Activated CD8-positive, alpha-beta memory T cell treated with anti-CD3 and anti-CD28 coated beads for 36 hours (primary cell): ENCODE measurements around the gene CCDC178. TPM values are rescaled to one million over a fixed set of nuclear protein-coding genes. Genes with fewer than 3 reads are reported as not detected.
"Not testable (repeated sequence)": the region's sequence is repeated elsewhere in the genome, so short reads cannot be mapped to it uniquely, and the experiment has no call there.

Experiments used
- CTCF ChIA-PET: fragments of 350-600 bp; sonication (Branson Sonifier 250); formaldehyde crosslinking; loops from one replicate; lab custom pipeline; 2021; ENCODE audit warnings: antibody characterized with exemption; lab: Charles Lee
- POLR2A ChIA-PET: fragments of 350-600 bp; sonication (Branson Sonifier 250); formaldehyde crosslinking; loops from one replicate; lab custom pipeline; 2021; ENCODE audit warnings: antibody characterized with exemption; lab: Charles Lee
- total RNA-seq, 2 experiments: library from RNA; stranded (reverse); gene quantifications; one replicate each; pipeline ENCODE4 v1.2.3, GENCODE V29; 2021

CCDC178 gene
- total RNA-seq, 2 experiments from 2014 or later = not detected

DNA sequence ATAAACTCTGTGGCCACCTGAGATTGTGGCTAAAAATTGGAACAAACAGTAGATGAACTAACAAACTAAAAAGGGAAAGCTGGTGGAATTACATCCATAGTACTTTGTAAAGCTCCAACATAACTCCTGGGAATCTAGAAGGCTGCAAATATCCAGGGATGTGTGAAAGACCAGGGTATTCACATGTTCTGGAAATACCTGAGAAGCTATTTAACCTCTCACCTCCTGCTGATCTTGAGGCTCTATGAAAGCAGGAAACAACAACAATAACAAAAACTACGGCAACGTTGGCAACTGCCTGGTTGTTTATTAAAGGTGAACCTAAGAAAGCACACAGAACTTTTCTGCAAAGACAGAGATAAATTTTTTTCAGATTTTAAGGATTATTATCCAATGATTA, 171.3 kb downstream of the CCDC178 start:
- POLR2A ChIA-PET = no interaction called here
- CTCF ChIA-PET = no interaction called here

- ChIA-PET POLR2A (no interaction called here), CTCF (no interaction called here)
Measured at GRCh38 chr18:33264566-33264965, 176.0 kb downstream of the CCDC178 start.

DNA sequence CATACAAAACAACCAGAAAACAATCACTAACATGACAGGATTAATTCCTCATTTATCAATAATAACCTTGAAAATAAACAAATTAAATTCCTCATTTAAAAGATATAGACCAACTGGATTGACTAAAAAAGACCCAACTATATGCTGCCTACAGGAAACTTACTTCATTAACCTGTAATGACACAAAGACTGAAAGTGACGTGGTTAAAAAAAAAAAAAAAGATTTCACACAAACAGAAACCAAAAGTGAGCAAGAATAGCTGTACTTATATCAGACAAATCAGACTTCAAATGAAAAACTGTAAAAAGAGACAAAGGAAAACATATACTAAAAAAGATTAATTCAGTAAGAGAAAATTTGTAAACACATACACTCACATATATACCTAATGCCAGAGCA, 201.2 kb downstream of the CCDC178 start:
- ChIA-PET POLR2A (no interaction called here), CTCF (no interaction called here)

- ChIA-PET POLR2A (no interaction called here), CTCF (no interaction called here)
Measured at GRCh38 chr18:33232318-33232626, 208.2 kb downstream of the CCDC178 start.

DNA sequence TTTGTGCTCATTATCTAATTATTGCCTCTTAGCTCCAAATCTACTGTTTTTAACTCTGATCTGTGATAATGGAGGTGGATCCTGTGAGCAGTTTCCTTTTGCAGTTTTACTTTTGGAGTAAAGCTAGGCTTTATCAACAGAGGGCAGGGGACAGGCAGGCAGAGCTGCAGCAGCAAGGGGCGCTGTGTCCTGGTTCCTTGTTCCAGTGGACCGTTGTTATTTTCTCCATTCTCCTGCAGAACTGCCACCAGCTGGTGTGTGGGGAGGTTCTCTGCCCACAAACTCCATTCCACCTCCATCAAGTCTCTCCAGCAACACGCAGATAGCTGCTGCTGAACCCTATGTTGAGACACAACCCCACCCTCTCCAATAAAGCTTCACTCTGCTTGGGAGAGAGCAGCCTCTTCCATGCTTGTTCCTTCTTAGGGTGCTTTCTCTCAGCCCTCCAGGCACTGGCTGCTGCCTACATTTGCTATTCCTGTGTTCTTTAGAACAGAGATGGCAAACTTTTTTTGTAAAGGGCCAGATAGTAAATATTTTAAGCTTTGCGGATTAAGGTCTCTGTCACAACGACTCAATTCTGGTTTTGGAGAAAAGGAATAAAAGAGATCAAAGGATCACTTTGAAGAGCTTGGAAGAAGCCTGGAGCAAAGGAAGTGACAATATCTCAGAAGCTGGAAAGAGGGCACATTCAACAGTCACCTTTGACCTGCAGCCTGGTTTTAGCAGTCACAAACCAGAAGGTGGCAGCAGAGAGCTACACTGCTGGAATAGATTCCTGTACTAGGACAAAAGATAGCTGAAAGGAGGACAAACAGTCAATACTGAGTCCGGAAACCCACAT, 208.8 kb downstream of the CCDC178 start:
- ChIA-PET CTCF (no interaction called here), POLR2A (no interaction called here)

GRCh38 chr18:33212363-33212762, 228.2 kb downstream of the CCDC178 start:
- POLR2A ChIA-PET = no interaction called here
- CTCF ChIA-PET = no interaction called here

- ChIA-PET CTCF (no interaction called here), POLR2A (no interaction called here)
Measured at GRCh38 chr18:33210575-33211189, 229.8 kb downstream of the CCDC178 start.

DNA sequence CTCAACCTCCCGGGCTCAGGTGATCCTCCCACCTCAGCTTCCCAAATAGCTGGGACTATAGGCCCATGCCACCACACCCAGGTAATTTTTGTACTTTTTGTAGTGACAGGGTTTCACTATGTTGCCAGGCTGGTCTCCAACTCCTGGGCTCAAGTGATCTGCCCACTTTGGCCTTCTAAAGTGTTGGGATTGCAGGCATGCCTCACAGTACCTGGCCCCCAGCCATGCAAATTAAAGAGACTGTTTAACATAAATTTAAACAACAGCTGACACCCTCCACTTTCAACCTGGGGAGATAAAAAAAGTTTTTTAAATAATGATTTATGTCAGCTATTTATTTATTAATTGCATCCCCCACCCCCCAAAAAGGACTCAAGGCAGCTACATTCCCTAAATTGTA, 234.7 kb downstream of the CCDC178 start:
- CTCF ChIA-PET = no interaction called here

GRCh38 chr18:33201509-33201926, 239.0 kb downstream of the CCDC178 start:
- ChIA-PET POLR2A (no interaction called here), CTCF (no interaction called here)

More for the DNA sequence above, 234.7 kb downstream of the CCDC178 start:
- POLR2A ChIA-PET = interaction anchor here (0.6 kb wide), 1 partner anchor 36 kb away, joined by 5 read pairs; no protein-coding TSS in a partner anchor

DNA sequence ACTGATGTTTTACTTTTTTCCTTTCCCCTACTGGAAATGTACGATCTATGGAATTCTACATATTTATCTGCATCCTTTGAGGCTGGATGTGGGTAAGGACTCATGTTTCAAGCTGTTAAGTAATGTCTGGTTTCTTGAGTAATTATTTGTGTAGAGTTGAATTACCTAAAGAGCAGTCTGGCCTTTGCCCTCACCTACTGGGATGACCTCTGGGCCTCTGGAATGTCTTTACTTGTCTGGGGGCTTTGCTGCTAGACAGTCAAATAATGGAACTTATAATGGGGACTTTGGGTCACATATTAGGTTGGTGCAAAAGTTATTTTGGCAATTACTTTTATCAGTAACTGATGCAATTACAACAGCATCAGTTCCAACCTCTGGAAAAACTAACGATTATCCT, 244.7 kb downstream of the CCDC178 start:
- ChIA-PET CTCF (no interaction called here), POLR2A (no interaction called here)

DNA sequence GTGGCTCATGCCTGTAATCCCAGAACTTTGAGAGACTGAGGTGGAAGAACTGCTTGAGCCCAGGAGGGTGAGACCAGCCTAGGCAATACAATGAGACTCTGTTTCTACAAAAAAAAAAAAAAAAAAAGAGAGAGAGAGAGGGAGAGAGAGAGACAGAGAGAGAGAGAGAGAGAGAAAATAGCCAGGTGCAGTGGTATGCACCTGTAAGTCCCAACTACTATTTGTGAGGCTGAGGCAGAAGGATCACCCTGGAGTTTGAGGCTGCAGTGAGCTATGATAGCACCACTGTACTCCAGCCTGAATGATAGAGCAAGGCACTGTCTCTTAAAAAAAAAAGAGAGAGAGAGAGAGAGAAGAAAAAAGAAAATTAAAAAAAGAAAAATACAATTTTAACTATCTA, 245.7 kb downstream of the CCDC178 start:
- POLR2A ChIA-PET = no interaction called here
- CTCF ChIA-PET = no interaction called here

- CTCF ChIA-PET = no interaction called here
- POLR2A ChIA-PET = no interaction called here
Measured at GRCh38 chr18:33184958-33185357, 255.6 kb downstream of the CCDC178 start.

- ChIA-PET POLR2A (no interaction called here), CTCF (no interaction called here)
Measured at GRCh38 chr18:33184175-33184574, 256.3 kb downstream of the CCDC178 start.

DNA sequence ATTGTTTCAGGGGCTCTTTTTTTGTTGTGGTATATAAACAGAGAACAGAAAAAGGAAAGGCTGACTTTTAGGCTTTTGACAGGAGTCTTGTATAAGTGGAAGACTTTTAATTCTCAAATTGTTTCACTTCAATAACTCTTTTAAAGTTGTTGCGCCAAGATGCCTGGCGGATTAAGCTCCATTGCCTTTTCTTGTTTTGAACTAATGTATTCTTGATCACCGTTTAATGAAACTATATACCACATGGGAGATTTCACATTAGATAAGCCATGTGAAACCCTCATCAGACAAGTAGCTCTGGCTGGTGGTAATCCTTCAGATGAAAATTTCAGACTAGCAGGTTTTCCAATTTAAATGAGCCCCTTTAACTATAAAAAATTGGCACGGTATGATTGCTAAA, 257.4 kb downstream of the CCDC178 start:
- ChIA-PET POLR2A (no interaction called here), CTCF (no interaction called here)

GRCh38 chr18:33181016-33181415, 259.5 kb downstream of the CCDC178 start:
- POLR2A ChIA-PET = no interaction called here
- CTCF ChIA-PET = no interaction called here

DNA sequence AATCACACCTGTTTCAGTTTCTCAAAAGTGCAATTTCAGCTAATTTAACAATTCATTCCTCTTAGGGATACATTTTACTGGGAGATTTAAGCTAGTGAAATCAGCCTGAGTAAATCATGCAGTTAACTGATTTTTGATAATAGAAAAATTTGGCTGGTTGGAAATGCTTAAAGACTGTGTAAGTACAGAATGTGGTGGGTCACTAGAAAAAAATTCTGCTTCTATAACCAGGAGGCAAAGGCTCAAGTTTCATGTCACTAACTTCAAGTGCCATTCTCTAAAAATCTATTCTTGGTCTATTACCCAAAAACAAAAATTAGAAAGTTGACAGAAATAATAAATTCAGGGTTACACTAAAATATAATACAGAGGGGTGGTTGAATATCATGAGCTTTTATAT, 271.3 kb downstream of the CCDC178 start:
- ChIA-PET CTCF (no interaction called here), POLR2A (no interaction called here)

DNA sequence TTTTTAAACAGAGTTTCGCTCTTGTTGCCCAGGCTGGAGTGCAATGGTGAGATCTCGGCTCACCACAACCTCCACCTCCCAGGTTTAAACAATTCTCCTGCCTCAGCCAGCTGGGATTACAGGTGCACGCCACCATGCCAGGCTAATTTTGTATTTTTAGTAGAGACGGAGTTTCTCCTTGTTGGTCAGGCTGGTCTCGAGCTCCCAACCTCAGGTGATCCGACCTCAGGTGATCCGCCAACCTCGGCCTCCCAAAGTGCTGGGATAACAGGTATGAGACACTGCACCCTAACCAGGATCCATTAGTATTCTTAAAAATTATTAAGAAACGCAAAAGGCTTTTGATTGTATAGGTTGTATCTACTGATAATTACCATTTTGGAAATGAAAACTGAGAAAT, 276.4 kb downstream of the CCDC178 start:
- POLR2A ChIA-PET, CTCF ChIA-PET: not testable (repeated sequence)

GRCh38 chr18:33161131-33161530, 279.4 kb downstream of the CCDC178 start:
- CTCF ChIA-PET = no interaction called here
- POLR2A ChIA-PET = no interaction called here

DNA sequence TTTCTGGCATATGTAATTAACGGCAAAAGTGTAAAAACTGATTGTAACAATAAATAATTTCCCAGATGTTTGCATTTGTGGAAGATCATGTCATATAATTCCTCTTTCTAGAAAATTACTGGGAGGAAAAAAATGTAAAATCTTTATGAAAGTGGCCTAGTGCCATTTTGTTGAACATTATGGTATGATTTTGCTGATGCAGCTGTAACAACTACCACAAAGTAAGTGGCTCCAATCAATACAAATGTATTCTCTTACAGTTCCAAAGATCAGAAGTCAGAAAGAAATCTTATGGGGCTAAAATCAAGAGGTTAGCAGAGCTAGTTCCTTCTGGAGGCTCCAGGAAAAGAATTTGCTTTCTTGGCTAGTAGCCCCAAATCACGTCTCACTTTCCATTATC, 281.4 kb downstream of the CCDC178 start:
- POLR2A ChIA-PET = no interaction called here

DNA sequence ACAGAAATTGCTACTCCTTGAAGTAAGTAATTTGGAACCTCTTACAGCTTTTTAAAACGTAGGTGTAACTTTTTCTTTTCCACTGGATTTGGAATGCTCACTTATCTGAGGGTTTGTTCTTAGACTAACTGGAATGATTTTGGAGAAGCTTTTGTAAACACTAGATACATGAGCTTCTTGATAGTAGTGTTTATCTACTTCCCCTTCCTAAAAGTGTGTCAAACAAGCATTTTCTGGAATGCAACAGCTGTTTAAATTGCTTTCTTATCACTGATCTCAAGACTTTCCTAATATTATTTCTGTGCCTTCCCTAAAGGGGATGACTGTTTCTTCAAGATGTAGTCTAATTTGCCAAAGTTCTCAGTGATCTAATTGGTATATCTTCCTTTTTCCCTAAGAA, 282.6 kb downstream of the CCDC178 start:
- POLR2A ChIA-PET = no interaction called here
- CTCF ChIA-PET = no interaction called here

More for the DNA sequence above, 281.4 kb downstream of the CCDC178 start:
- CTCF ChIA-PET = no interaction called here

GRCh38 chr18:33156906-33157470, 283.5 kb downstream of the CCDC178 start:
- CTCF ChIA-PET = no interaction called here
- POLR2A ChIA-PET = no interaction called here
